H9 (cell line): Measurements from ENCODE around the gene TMEM119. TPM values are rescaled to one million over a fixed set of nuclear protein-coding genes. Genes with fewer than 3 reads are reported as not detected.

Experiments used
- DNase-seq: peaks from one replicate; pipeline ENCODE4 v3.0.0-alpha.2; 2017
- H2AFZ ChIP-seq: one replicate; pipeline ENCODE4 v1.6.1; 2013; ENCODE audit warnings: mild to moderate bottlenecking, low read length, control low read depth, moderate library complexity
- H2AK5ac ChIP-seq: 2 replicates; pipeline ENCODE4 v1.6.1; 2013; ENCODE audit warnings: low read length, control low read depth, mixed read lengths; ENCODE audit not compliant: insufficient read length
- H2BK120ac ChIP-seq: one replicate; pipeline ENCODE4 v1.6.1; 2013; ENCODE audit warnings: low read depth, mild to moderate bottlenecking, low read length, control low read depth, inconsistent platforms; ENCODE audit not compliant: poor library complexity, severe bottlenecking
- H2BK12ac ChIP-seq: 2 replicates; pipeline ENCODE4 v1.6.1; 2013; ENCODE audit warnings: low read length, control low read depth, mixed read lengths, low read depth; ENCODE audit not compliant: insufficient read length
- H2BK15ac ChIP-seq: 2 replicates; pipeline ENCODE4 v1.6.1; 2013; ENCODE audit warnings: low read depth, low read length, control low read depth
- H2BK20ac ChIP-seq: one replicate; pipeline ENCODE4 v1.6.1; 2013; ENCODE audit warnings: low read depth, mild to moderate bottlenecking, low read length, control low read depth, inconsistent platforms; ENCODE audit not compliant: poor library complexity, severe bottlenecking
- H2BK5ac ChIP-seq: 2 replicates; pipeline ENCODE4 v1.6.1; 2013; ENCODE audit warnings: low read length, control low read depth, mixed read lengths; ENCODE audit not compliant: insufficient read length
- H3K14ac ChIP-seq: 2 replicates; pipeline ENCODE4 v1.6.1; 2013; ENCODE audit warnings: low read length, control low read depth; ENCODE audit not compliant: insufficient read depth
- H3K18ac ChIP-seq: 2 replicates; pipeline ENCODE4 v1.6.1; 2013; ENCODE audit warnings: low read depth, mild to moderate bottlenecking, mixed read lengths, low read length, control low read depth; ENCODE audit not compliant: insufficient read length
- H3K23ac ChIP-seq: 2 replicates; pipeline ENCODE4 v1.6.1; 2013; ENCODE audit warnings: low read length, control low read depth, mixed read lengths, low read depth; ENCODE audit not compliant: insufficient read length
- H3K23me2 ChIP-seq: 2 replicates; pipeline ENCODE4 v1.6.1; 2013; ENCODE audit warnings: low read depth, mild to moderate bottlenecking, mixed read lengths, low read length, control low read depth; ENCODE audit not compliant: insufficient read length, poor library complexity, severe bottlenecking
- H3K27ac ChIP-seq: 2 replicates; pipeline ENCODE4 v1.5.1; 2013; ENCODE audit warnings: low read length, control low read depth, mixed read lengths, low read depth; ENCODE audit not compliant: insufficient read length
- H3K27me3 ChIP-seq: 2 replicates; pipeline ENCODE4 v1.6.1; 2013; ENCODE audit warnings: low read length, control low read depth, inconsistent platforms; ENCODE audit not compliant: insufficient read depth
- H3K4ac ChIP-seq: 2 replicates; pipeline ENCODE4 v1.6.1; 2013; ENCODE audit warnings: low read depth, mild to moderate bottlenecking, control low read depth, inconsistent platforms, low read length, moderate library complexity
- H3K4me1 ChIP-seq: 2 replicates; pipeline ENCODE4 v1.6.1; 2013; ENCODE audit warnings: low read length, control low read depth, inconsistent platforms; ENCODE audit not compliant: insufficient read depth
- H3K4me2 ChIP-seq: 2 replicates; pipeline ENCODE4 v1.6.1; 2013; ENCODE audit warnings: low read length, control low read depth, mixed read lengths; ENCODE audit not compliant: insufficient read length, insufficient read depth
- H3K56ac ChIP-seq: 2 replicates; pipeline ENCODE4 v1.6.1; 2013; ENCODE audit warnings: low read depth, mild to moderate bottlenecking, mixed read lengths, low read length, control low read depth; ENCODE audit not compliant: insufficient read length
- H3K79me1 ChIP-seq: 2 replicates; pipeline ENCODE4 v1.6.1; 2013; ENCODE audit warnings: low read depth, mild to moderate bottlenecking, moderate library complexity, low read length, control low read depth, inconsistent platforms; ENCODE audit not compliant: insufficient read depth, poor library complexity, severe bottlenecking
- H3K79me2 ChIP-seq: 2 replicates; pipeline ENCODE4 v1.6.1; 2013; ENCODE audit warnings: low read length, control low read depth, inconsistent platforms; ENCODE audit not compliant: insufficient read depth
- H3K9ac ChIP-seq: 2 replicates; pipeline ENCODE4 v1.6.1; 2013; ENCODE audit warnings: low read length, control low read depth, mixed read lengths; ENCODE audit not compliant: insufficient read length; ENCODE audit errors: extremely low read depth
- H3K9me3 ChIP-seq: one replicate; pipeline ENCODE4 v1.6.1; 2013; ENCODE audit warnings: low read depth, low read length, inconsistent platforms; ENCODE audit not compliant: control insufficient read depth
- H3T11ph ChIP-seq: one replicate; pipeline ENCODE4 v1.6.1; 2013; ENCODE audit warnings: mild to moderate bottlenecking, low read length, control low read depth, inconsistent platforms
- H4K20me1 ChIP-seq: one replicate; pipeline ENCODE4 v1.6.1; 2013; ENCODE audit not compliant: control insufficient read depth, insufficient read length, insufficient read depth
- H4K5ac ChIP-seq: 2 replicates; pipeline ENCODE4 v1.6.1; 2013; ENCODE audit warnings: low read depth, mild to moderate bottlenecking, mixed read lengths, low read length, control low read depth; ENCODE audit not compliant: insufficient read length
- H4K8ac ChIP-seq: replicated peaks from 2 replicates; pipeline ENCODE4 v1.6.1; 2013; ENCODE audit warnings: low read length, control low read depth, mixed read lengths, low read depth; ENCODE audit not compliant: insufficient read length
- H4K91ac ChIP-seq: 2 replicates; pipeline ENCODE4 v1.6.1; 2013; ENCODE audit warnings: low read depth, mild to moderate bottlenecking, moderate library complexity, mixed read lengths, low read length, control low read depth; ENCODE audit not compliant: insufficient read length
- H3K27ac Mint-ChIP-seq, 3 experiments: 2 replicates in 2 of 3; 3 replicates in 1 of 3; pipeline ENCODE4 v1.8.0; 2020 to 2021; ENCODE audit warnings: mixed read lengths in 3 of 3, mild to moderate bottlenecking in 1 of 3, moderate library complexity in 1 of 3
- H3K27me3 Mint-ChIP-seq: 2 replicates; pipeline ENCODE4 v1.8.0; 2021; ENCODE audit warnings: low read depth, mild to moderate bottlenecking, moderate library complexity, mixed read lengths
- H3K36me3 Mint-ChIP-seq, 3 experiments: 2 replicates in 2 of 3; 3 replicates in 1 of 3; pipeline ENCODE4 v1.8.0; 2020 to 2021; ENCODE audit warnings: low read depth in 3 of 3, mixed read lengths in 3 of 3; ENCODE audit not compliant: insufficient read depth in 1 of 3
- H3K4me1 Mint-ChIP-seq, 2 experiments: 2 replicates each; pipeline ENCODE4 v1.8.0; 2020; ENCODE audit warnings: mixed read lengths in 2 of 2
- H3K4me3 Mint-ChIP-seq, 2 experiments: 2 replicates in 1 of 2; 3 replicates in 1 of 2; pipeline ENCODE4 v1.8.0; 2020 to 2021; ENCODE audit warnings: mild to moderate bottlenecking in 2 of 2, mixed read lengths in 2 of 2, moderate library complexity in 1 of 2
- H3K9me3 Mint-ChIP-seq, 2 experiments: 2 replicates in 1 of 2; 3 replicates in 1 of 2; pipeline ENCODE4 v1.8.0; 2020; ENCODE audit warnings: mild to moderate bottlenecking in 2 of 2, mixed read lengths in 2 of 2, moderate library complexity in 1 of 2
- WGBS: extraction: QIAGEN DNeasy Blood & Tissue Kit; methylation state at CpG from one replicate; pipeline ENCODE4 v1.1.7; 2013; ENCODE audit warnings: missing lambda C conversion rate, low lambda C conversion rate, mixed read lengths; ENCODE audit not compliant: insufficient read length; ENCODE audit errors: extremely low coverage; 5-methylcytosine and 5-hydroxymethylcytosine counted together
- total RNA-seq: library from RNA; stranded (reverse); gene quantifications from 2 replicates; pipeline ENCODE4 v1.2.1, GENCODE V29; 2021
- TF ChIP-seq, protein P1 (sequence below): fragments of 200-600 bp; sonication (generic); conservative IDR thresholded peaks from 3 replicates; pipeline ENCODE4 v1.8.0; 2021; ENCODE audit warnings: antibody characterized with exemption, mild to moderate bottlenecking

Gene TMEM119
- total RNA-seq, 1 experiment from 2014 or later = not detected

DNA sequence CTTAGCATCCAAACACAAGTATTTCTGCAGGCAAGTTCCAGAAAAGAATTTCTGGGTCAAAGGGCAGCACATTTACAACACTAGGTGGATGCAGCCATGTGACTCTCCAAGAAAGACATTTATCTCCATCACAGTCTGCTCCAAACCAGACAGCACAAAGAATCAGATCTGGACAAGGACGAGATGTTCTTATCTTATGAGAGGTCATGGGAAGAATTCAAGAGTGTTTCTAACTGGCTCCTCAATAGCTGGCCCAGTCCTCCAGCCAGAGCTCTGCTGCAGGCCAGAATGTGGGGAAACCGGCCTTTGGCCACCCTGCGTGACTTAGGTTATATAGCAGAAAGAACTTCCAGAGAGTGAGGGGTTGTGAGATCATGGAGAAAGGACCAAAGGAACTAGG lies 17.4 kb downstream of the TMEM119 start:
- Histone ChIP-seq H2BK120ac (no peak overlapping the region), H3K4ac (no peak overlapping the region), H3K56ac (no peak overlapping the region), H2BK15ac (no peak overlapping the region), H2AFZ (no peak overlapping the region), H3K79me2 (no peaks in the 10 kb centered on the region), H2BK12ac (no peak overlapping the region), H3K4me2 (no peak overlapping the region), H3K23ac (no peak overlapping the region), H3K23me2 (no peaks in the 10 kb centered on the region), H2BK5ac (no peak overlapping the region), H3K14ac (no peak overlapping the region), H3K18ac (no peak overlapping the region), H2AK5ac (no peak overlapping the region), H4K5ac (no peak overlapping the region), H3K9me3 (no peaks in the 10 kb centered on the region), H4K8ac (no peak overlapping the region), H3T11ph (no peak overlapping the region), H3K4me1 (no peaks in the 10 kb centered on the region), H3K27me3 (no peaks in the 10 kb centered on the region), H3K9ac (no peak overlapping the region), H2BK20ac (no peak overlapping the region), H4K91ac (no peak overlapping the region), H4K20me1 (no peaks in the 10 kb centered on the region), H3K79me1 (no peaks in the 10 kb centered on the region), H3K27ac (no peak overlapping the region)
- WGBS = no CpG with 5 or more reads among the region's 3 CpGs
- Mint-ChIP-seq H3K4me1 (0 out of 4 replicates have a peak, but pooled peaks cover 0 to 6% of the 10 kb centered on the region in 2 experiments), H3K36me3 (peaks cover 4 to 11% (median 4%) of the 10 kb centered on the region in 3 experiments; a peak in 5 of 7 replicates), H3K27ac (peak overlapping the region in 2 of 3 experiments; percentile 24 to 32; a peak in 2 of 7 replicates), H3K4me3 (no peak overlapping the region), H3K27me3 (peaks cover 3% of the 10 kb centered on the region), H3K9me3 (peaks cover 9 to 10% of the 10 kb centered on the region in 2 experiments)
- TF ChIP-seq, protein P1, sequence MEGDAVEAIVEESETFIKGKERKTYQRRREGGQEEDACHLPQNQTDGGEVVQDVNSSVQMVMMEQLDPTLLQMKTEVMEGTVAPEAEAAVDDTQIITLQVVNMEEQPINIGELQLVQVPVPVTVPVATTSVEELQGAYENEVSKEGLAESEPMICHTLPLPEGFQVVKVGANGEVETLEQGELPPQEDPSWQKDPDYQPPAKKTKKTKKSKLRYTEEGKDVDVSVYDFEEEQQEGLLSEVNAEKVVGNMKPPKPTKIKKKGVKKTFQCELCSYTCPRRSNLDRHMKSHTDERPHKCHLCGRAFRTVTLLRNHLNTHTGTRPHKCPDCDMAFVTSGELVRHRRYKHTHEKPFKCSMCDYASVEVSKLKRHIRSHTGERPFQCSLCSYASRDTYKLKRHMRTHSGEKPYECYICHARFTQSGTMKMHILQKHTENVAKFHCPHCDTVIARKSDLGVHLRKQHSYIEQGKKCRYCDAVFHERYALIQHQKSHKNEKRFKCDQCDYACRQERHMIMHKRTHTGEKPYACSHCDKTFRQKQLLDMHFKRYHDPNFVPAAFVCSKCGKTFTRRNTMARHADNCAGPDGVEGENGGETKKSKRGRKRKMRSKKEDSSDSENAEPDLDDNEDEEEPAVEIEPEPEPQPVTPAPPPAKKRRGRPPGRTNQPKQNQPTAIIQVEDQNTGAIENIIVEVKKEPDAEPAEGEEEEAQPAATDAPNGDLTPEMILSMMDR = no peak
- DNase-seq = no peak
